BJ (cell line): Measurements from ENCODE around the gene RGS6. TPM values are rescaled to one million over a fixed set of nuclear protein-coding genes. Genes with fewer than 3 reads are reported as not detected.

Experiments
- CTCF ChIA-PET: fragments of 350-600 bp; formaldehyde crosslinking; extraction: SDS; loops from one replicate; lab custom pipeline; 2021; ENCODE audit warnings: antibody characterized with exemption, inconsistent platforms; lab: Yijun Ruan, JAX
- POLR2A ChIA-PET: fragments of 300-600 bp; sonication (Branson Sonifier 250); formaldehyde crosslinking; extraction: SDS; loops from one replicate; lab custom pipeline; 2021; ENCODE audit warnings: antibody characterized with exemption; lab: Charles Lee
- DNase-seq: peaks from one replicate; pipeline ENCODE4 v3.0.0-alpha.2; 2011; ENCODE audit warnings: low read depth
- H3K27me3 ChIP-seq: 2 replicates; pipeline ENCODE4 v1.6.0; 2011; ENCODE audit warnings: low read length; ENCODE audit not compliant: control insufficient read depth, insufficient read depth
- H3K36me3 ChIP-seq: 2 replicates; pipeline ENCODE4 v1.5.1; 2011; ENCODE audit warnings: low read length; ENCODE audit not compliant: control insufficient read depth, insufficient read depth
- H3K4me3 ChIP-seq: 2 replicates; pipeline ENCODE4 v1.5.1; 2011; ENCODE audit warnings: low read depth, mild to moderate bottlenecking, control low read depth, low read length
- polyA plus RNA-seq: library from polyadenylated mRNA; depleted of rRNA; stranded (reverse); fragments of >200 nt; gene quantifications from 2 replicates; pipeline ENCODE4 v1.2.3, GENCODE V29; 2011
- TF ChIP-seq, protein P1 (sequence below): IDR thresholded peaks from 2 replicates; pipeline ENCODE4 v1.5.1; 2011; ENCODE audit warnings: low read depth, mild to moderate bottlenecking, control low read depth, inconsistent platforms, low read length, moderate library complexity; ENCODE audit not compliant: insufficient read depth

RGS6 gene
- polyA plus RNA-seq, 1 experiment: not detected

DNA sequence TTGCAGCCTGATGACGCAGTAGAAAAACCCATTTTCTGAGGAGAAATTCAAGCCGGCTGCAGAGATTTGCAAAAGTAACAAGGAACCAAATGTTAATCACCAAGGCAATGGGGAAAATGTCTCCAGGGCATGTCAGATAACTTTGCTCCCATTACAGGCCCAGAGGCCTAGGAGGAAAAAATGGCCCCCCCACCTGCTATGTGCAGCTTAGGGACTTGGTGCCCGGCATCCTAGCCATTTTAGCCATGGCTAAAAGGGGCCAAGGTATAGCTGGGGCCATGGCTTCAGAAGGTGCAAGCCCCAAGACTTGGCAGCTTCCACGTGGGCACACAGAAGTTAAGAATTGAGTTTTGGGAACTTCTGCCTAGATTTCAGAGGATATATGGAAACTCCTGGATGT lies 351.9 kb downstream of the RGS6 start:
- TF ChIP-seq, protein P1, sequence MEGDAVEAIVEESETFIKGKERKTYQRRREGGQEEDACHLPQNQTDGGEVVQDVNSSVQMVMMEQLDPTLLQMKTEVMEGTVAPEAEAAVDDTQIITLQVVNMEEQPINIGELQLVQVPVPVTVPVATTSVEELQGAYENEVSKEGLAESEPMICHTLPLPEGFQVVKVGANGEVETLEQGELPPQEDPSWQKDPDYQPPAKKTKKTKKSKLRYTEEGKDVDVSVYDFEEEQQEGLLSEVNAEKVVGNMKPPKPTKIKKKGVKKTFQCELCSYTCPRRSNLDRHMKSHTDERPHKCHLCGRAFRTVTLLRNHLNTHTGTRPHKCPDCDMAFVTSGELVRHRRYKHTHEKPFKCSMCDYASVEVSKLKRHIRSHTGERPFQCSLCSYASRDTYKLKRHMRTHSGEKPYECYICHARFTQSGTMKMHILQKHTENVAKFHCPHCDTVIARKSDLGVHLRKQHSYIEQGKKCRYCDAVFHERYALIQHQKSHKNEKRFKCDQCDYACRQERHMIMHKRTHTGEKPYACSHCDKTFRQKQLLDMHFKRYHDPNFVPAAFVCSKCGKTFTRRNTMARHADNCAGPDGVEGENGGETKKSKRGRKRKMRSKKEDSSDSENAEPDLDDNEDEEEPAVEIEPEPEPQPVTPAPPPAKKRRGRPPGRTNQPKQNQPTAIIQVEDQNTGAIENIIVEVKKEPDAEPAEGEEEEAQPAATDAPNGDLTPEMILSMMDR: no peak
- DNase-seq: no peak
- POLR2A ChIA-PET: no interaction called here
- Histone ChIP-seq H3K27me3 (no peaks in the 10 kb centered on the region), H3K36me3 (no peaks in the 10 kb centered on the region), H3K4me3 (no peak overlapping the region)
- CTCF ChIA-PET: no interaction called here

DNA sequence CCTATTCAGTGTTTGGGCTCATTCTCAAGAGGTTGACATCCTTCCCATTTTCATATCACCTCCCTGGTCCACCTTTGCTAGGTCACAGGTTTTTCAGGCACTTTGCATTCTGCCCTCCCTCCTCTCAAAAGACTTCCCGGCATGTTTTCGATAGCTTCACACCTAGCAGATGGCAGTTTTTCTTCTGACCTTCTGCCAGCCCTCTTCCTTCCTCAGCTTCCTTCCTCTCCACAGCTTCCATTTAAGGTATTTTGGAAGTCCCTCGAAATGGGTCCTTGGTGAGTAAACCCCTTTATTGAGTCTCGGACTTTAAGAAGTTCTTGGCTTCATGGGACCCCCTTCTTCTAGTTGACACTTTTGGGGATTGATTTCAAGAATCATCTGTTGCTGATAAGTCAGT lies 358.0 kb downstream of the RGS6 start:
- DNase-seq: no peak
- no peak overlapping the region for H3K4me3 ChIP-seq
- ChIA-PET CTCF (interaction anchor here (0.7 kb wide), 1 partner anchor 1240 kb away, joined by 3 read pairs; no protein-coding TSS in a partner anchor), POLR2A (no interaction called here)
- no peaks in the 10 kb centered on the region for H3K36me3 ChIP-seq
- TF ChIP-seq, protein P1: no peak
- H3K27me3 ChIP-seq: no peaks in the 10 kb centered on the region

- Histone ChIP-seq H3K36me3 (no peaks in the 10 kb centered on the region), H3K27me3 (no peaks in the 10 kb centered on the region), H3K4me3 (no peak overlapping the region)
- POLR2A ChIA-PET: no interaction called here
- CTCF ChIA-PET: interaction anchor here (1.2 kb wide), 1 partner anchor 21 kb away, joined by 3 read pairs; no protein-coding TSS in a partner anchor
- TF ChIP-seq, protein P1: peak; percentile 77
- peak; percentile 6 for DNase-seq
These were observed 359.9 kb downstream of the RGS6 start for GRCh38 chr14:72291908-72292688.

DNA sequence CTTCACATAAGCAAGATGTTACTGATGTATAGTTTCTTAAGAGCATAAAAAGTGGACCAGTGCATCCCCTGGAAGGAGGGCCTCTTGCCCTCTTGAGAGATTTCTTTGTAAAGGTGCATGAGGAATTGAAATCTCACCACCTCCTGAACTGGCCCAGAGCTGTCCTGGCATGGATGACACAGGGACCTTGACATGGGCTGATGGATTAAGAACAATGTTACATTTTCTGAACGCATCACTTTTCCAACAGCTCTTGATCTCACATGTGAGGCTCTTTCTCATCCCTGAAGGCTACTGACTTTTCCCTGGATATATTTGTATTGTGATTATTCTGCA lies 360.4 kb downstream of the RGS6 start:
- TF ChIP-seq, protein P1: no peak
- ChIA-PET CTCF (no interaction called here), POLR2A (no interaction called here)
- no peaks in the 10 kb centered on the region for H3K36me3 ChIP-seq
- no peaks in the 10 kb centered on the region for H3K27me3 ChIP-seq
- DNase-seq: no peak
- no peak overlapping the region for H3K4me3 ChIP-seq

- H3K27me3 ChIP-seq: no peaks in the 10 kb centered on the region
- TF ChIP-seq, protein P1: no peak
- H3K4me3 ChIP-seq: no peak overlapping the region
- ChIA-PET CTCF (no interaction called here), POLR2A (no interaction called here)
- DNase-seq: no peak
- no peaks in the 10 kb centered on the region for H3K36me3 ChIP-seq
These were observed 369.1 kb downstream of the RGS6 start for GRCh38 chr14:72301352-72301751.
